ENCODE results near the gene LGALS4. TPM values are rescaled to one million over a fixed set of nuclear protein-coding genes. Genes with fewer than 3 reads are reported as not detected.
"Not testable (repeated sequence)": the region's sequence is repeated elsewhere in the genome, so short reads cannot be mapped to it uniquely, and the experiment has no call there.

Gene LGALS4
- total and polyA plus RNA-seq, 2 donors from 2014 or later, result 1.2 to 12.2 TPM

GRCh38 chr19:38799104-38799503 is 13.6 kb downstream of the LGALS4 start:
- TF ChIP-seq CTCF (IDR thresholded peaks at IDR 0.05; ENCODE audit: borderline replicate concordance, extremely low read depth, insufficient read depth), result no peak
- H3K27ac ChIP-seq (ENCODE audit: low read depth in 2 of 2, low read length in 2 of 2), result no peak overlapping the region
- H3K9ac ChIP-seq (ENCODE audit: low read length in 3 of 3), result no peak overlapping the region
- no peaks in the 10 kb centered on the region for H3K9me3 ChIP-seq (ENCODE audit: control insufficient read depth in 2 of 3, insufficient read depth in 1 of 3, low read length in 3 of 3)
- no peak overlapping the region for H3K4me3 ChIP-seq (ENCODE audit: low read length in 3 of 3)
- H3K27me3 ChIP-seq (ENCODE audit: control insufficient read depth, insufficient read depth, low read length), result no peaks in the 10 kb centered on the region
- intact Hi-C loops (cut with DNase I), result no loop called here
- DNase-seq (peak in 1 of 5 donors; percentile 31), FAIRE-seq (no peak)
- no peaks in the 10 kb centered on the region for H3K36me3 ChIP-seq (ENCODE audit: control insufficient read depth in 2 of 3, insufficient read depth in 3 of 3, low read length in 3 of 3)
- no peaks in the 10 kb centered on the region for H3K4me1 ChIP-seq (ENCODE audit: control insufficient read depth in 2 of 3, insufficient read depth in 2 of 3, low read depth in 1 of 3, low read length in 3 of 3)

GRCh38 chr19:38797781-38798180 is 15.0 kb downstream of the LGALS4 start:
- peak in 1 of 5 donors; percentile 28 for DNase-seq
- H3K9ac ChIP-seq (ENCODE audit: low read length in 3 of 3); intact Hi-C loops (cut with DNase I); FAIRE-seq; H3K36me3 ChIP-seq (ENCODE audit: control insufficient read depth in 2 of 3, insufficient read depth in 3 of 3, low read length in 3 of 3); H3K4me1 ChIP-seq (ENCODE audit: control insufficient read depth in 2 of 3, insufficient read depth in 2 of 3, low read depth in 1 of 3, low read length in 3 of 3); H3K9me3 ChIP-seq (ENCODE audit: control insufficient read depth in 2 of 3, insufficient read depth in 1 of 3, low read length in 3 of 3); H3K4me3 ChIP-seq (ENCODE audit: low read length in 3 of 3); H3K27ac ChIP-seq (ENCODE audit: low read depth in 2 of 2, low read length in 2 of 2); H3K27me3 ChIP-seq (ENCODE audit: control insufficient read depth, insufficient read depth, low read length): not testable (repeated sequence)

GRCh38 chr19:38796154-38796553 is 16.6 kb downstream of the LGALS4 start:
- H3K36me3 ChIP-seq (ENCODE audit: control insufficient read depth in 2 of 3, insufficient read depth in 3 of 3, low read length in 3 of 3), result no peaks in the 10 kb centered on the region
- H3K4me1 ChIP-seq (ENCODE audit: control insufficient read depth in 2 of 3, insufficient read depth in 2 of 3, low read depth in 1 of 3, low read length in 3 of 3), result peaks cover 0 to 4% (median 0%) of the 10 kb centered on the region in 3 donors
- no peak for TF ChIP-seq CTCF (IDR thresholded peaks at IDR 0.05; ENCODE audit: borderline replicate concordance, extremely low read depth, insufficient read depth)
- no peak for FAIRE-seq
- no peaks in the 10 kb centered on the region for H3K27me3 ChIP-seq (ENCODE audit: control insufficient read depth, insufficient read depth, low read length)
- H3K4me3 ChIP-seq (ENCODE audit: low read length in 3 of 3), result no peak overlapping the region
- H3K9ac ChIP-seq (ENCODE audit: low read length in 3 of 3), result no peak overlapping the region
- intact Hi-C loops (cut with DNase I), result no loop called here
- DNase-seq, result no peak
- no peaks in the 10 kb centered on the region for H3K9me3 ChIP-seq (ENCODE audit: control insufficient read depth in 2 of 3, insufficient read depth in 1 of 3, low read length in 3 of 3)
- no peak overlapping the region for H3K27ac ChIP-seq (ENCODE audit: low read depth in 2 of 2, low read length in 2 of 2)

GRCh38 chr19:38795549-38795948 is 17.2 kb downstream of the LGALS4 start:
- no peaks in the 10 kb centered on the region for H3K9me3 ChIP-seq (ENCODE audit: control insufficient read depth in 2 of 3, insufficient read depth in 1 of 3, low read length in 3 of 3)
- DNase-seq, result peak in 1 of 5 donors; percentile 9
- H3K4me3 ChIP-seq (ENCODE audit: low read length in 3 of 3), result no peak overlapping the region
- intact Hi-C loops (cut with DNase I), result no loop called here
- no peaks in the 10 kb centered on the region for H3K27me3 ChIP-seq (ENCODE audit: control insufficient read depth, insufficient read depth, low read length)
- H3K27ac ChIP-seq (ENCODE audit: low read depth in 2 of 2, low read length in 2 of 2), result no peak overlapping the region
- no peak for TF ChIP-seq CTCF (IDR thresholded peaks at IDR 0.05; ENCODE audit: borderline replicate concordance, extremely low read depth, insufficient read depth)
- H3K4me1 ChIP-seq (ENCODE audit: control insufficient read depth in 2 of 3, insufficient read depth in 2 of 3, low read depth in 1 of 3, low read length in 3 of 3), result peaks cover 0 to 4% (median 0%) of the 10 kb centered on the region in 3 donors
- H3K9ac ChIP-seq (ENCODE audit: low read length in 3 of 3), result no peak overlapping the region
- no peaks in the 10 kb centered on the region for H3K36me3 ChIP-seq (ENCODE audit: control insufficient read depth in 2 of 3, insufficient read depth in 3 of 3, low read length in 3 of 3)
- no peak for FAIRE-seq

Measured in kidney (tissue), 14 donors.